Activated effector memory CD4-positive, alpha-beta T cell treated with anti-CD3 and anti-CD28 coated beads, Interleukin-2, amount 50 U/mL, for 16 hours (primary cell): ENCODE results near the gene DPM1.
A peak's percentile ranks its signal among the peaks of the same experiment; 100 is the strongest.

Source experiments
- DNase-seq: peaks from one replicate; pipeline ENCODE4 v3.0.0-alpha.2; 2020

DPM1 gene

GRCh38 chr20:50957798-50958614 lies at the start of gene DPM1:
Gene DPM1, minus strand, starts transcription at chr20:50958532. Its CDS starts 9 bp downstream, at chr20:50958523.
- DNase-seq = peak; percentile 96

- no peak for DNase-seq
Observed at GRCh38 chr20:51005214-51005613, 46.9 kb upstream of the DPM1 start.

DNA sequence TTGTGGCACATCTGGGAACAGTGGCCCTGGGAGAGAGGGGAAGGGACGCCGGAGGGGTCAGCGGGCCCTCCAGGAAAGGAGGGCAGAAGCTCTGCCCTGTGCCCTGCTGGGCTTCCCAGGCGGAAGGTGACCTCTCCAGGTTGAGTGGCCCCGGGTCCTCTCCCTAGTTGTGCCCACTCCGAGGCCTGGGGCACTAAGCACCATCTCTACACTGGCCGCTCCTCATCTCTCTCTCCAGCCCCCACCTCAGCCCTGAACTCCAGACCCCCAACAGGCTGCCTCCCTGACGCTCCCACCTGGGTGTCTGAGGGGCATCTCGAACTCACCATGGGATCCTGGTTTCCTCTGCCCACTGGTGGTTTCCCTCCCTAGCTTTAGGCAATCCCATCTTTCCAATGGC lies 46.4 kb upstream of the DPM1 start:
- no peak for DNase-seq

DNA sequence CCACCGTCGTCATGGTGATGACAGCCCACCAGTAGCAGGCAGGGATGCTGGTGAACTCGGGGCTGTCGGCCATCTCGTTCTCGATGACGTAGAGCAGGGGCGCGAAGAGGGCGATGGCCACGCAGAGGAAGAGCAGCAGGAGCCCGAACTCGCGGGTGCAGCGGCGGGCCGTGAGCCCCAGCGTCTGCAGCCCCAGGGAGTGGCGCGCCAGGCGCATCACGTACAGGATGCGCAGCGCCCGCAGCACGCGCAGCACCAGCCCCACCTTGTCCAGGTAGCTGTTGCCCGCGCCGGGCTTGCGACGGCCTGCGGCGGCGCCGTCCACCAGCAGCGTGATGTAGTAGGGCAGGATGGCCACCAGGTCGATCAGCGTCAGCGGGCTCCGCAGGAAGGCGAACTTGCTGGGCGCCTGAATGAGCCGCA lies 46.0 kb upstream of the DPM1 start:
- no peak for DNase-seq

DNA sequence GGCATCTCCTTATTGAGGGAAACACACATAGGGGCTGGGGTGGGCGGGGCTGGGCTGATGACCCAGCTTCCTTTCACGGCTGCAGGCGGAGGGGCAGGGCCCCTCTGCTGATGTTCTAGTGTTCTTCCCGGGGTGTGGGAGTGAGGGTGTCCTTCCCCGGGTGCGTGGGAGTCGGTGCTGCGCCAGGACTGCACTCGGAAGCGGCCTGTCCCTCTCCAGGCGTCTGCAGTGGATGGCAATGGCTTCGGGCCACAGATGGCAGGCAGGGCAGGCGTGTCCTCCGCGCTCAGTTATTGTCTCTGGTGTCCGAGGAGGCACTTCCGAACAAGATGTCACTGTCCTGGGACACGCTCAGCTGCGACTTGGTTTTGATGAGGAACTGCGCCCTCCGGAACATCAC lies 45.4 kb upstream of the DPM1 start:
- no peak for DNase-seq

- no peak for DNase-seq
Observed at GRCh38 chr20:51002633-51003032, 44.3 kb upstream of the DPM1 start.

DNA sequence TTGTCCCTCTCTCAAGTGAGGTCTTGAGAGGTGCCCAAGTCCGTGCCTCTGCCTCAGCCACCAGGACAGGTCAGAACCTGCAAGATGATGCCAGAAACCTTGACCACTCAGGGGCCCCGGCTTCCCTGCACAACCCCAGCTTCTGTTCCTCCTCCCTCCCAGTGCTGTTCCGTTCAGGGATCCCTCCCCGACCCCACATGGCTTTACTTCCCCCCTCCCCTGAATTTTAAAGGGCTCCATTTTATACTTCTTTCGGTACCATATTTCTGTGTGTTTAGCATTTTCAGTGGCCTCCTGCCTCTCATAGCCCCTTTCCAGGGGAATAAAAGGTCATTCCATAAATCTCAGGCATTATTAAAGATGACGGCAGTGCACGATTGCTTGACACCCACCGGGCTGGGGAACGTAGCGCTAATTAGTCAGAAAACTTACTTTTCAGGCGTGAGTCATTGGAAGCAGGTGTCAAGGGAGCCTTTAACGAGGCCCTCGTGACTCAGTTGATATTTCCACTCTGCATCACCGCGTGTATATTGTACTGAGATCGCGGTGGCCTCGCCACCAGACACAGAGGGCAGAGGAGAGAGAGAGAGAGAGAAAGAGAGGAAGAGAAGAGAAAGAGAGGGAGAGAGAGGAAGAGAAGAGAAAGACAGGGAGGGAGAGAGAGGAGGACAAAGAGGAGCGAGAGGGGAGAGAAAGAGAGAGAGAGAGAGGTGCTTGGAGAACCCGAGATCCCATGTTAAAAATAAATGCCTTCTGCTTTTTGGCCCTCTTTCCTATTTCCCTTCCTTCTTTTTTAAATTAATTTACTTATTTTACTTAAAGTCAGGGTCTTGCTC lies 43.3 kb upstream of the DPM1 start:
- DNase-seq = no peak

- no peak for DNase-seq
Observed at GRCh38 chr20:50999355-50999754, 41.0 kb upstream of the DPM1 start.

- DNase-seq = no peak
Observed at GRCh38 chr20:50996901-50997865, 38.9 kb upstream of the DPM1 start.

GRCh38 chr20:50995506-50995905 lies 37.2 kb upstream of the DPM1 start:
- DNase-seq = no peak

GRCh38 chr20:50993876-50994275 lies 35.5 kb upstream of the DPM1 start:
- no peak for DNase-seq

DNA sequence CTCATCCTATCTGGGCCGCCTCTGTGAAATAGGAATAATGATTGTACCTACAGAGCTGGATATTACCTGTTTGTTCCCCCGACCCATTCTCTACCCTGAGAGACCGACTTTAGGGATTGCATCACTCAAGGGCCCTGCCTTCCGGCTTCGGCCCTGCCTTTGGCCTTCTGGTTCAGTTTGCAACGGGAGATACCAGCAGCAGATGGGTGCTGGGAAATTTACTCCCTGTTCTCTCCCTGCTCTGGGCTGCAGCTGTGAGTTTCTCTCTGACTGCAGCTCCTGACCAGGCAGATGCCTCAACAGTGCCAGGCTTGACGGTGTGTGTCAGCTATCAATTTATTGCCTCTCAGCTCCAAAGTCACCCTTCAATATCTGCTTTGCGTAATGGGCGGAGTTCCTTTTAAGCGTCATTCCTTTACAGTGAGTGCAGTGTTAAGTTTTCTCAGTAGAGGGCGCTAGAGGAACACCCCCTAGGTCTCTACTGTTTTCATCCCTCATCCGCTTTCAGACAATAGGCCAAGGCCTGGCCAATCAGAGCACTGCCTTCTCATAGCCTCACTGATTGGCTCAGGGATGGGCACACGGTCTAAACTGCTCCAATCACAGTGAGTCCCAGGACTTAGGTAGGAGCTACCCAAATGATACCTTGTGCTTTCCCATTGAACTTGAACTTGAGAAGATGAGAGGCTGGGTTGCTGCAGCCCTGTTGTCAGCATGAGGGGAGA lies 34.6 kb upstream of the DPM1 start:
- DNase-seq = no peak

DNA sequence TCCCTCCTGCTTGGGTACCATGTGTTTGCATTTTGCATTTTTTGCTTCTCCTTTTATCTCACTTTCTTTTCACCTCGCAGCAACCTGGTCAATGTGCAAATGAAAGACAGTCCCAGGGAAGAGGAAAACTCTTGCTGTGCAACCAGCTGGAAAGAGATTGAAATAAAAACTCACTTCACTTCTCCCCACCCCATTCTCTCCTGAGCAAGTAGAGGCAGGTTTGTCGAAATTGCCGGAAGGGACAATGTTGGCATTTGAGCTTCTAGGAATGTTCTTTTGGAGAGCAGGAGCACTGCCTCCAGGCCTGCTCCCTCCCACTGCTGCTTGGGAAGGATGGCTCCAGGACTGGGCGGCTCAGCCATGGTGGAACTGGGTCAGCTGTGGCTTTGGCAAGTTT lies 34.0 kb upstream of the DPM1 start:
- no peak for DNase-seq

DNA sequence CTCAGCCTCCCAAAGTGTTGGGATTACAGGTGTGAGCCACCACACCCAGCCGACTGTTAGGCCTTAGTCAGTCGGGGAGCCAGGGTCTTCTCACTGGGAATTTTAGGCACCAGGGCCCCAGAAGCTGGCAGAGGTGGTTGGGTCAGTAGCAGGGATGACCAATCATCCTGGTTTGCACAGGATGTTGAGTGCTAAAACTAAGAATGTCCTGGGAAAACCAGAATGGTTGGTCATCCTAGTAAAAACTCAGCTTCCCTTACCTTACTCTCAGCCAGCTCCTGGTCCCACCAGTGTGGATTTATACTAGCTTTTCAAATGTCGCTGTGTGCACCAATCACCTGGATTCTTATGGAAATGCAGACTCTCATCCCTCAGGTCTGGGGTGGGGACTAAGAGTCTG lies 32.7 kb upstream of the DPM1 start:
- no peak for DNase-seq

GRCh38 chr20:50987493-50988210 lies 29.3 kb upstream of the DPM1 start:
- peak; percentile 76 for DNase-seq

- no peak for DNase-seq
Observed at GRCh38 chr20:50983321-50983720, 25.0 kb upstream of the DPM1 start.

GRCh38 chr20:50982363-50982762 lies 24.0 kb upstream of the DPM1 start:
- DNase-seq = no peak

GRCh38 chr20:50981714-50982048 lies 23.3 kb upstream of the DPM1 start:
- DNase-seq = no peak

- DNase-seq = peak; percentile 83
Observed at GRCh38 chr20:50980851-50981713, 22.8 kb upstream of the DPM1 start.

DNA sequence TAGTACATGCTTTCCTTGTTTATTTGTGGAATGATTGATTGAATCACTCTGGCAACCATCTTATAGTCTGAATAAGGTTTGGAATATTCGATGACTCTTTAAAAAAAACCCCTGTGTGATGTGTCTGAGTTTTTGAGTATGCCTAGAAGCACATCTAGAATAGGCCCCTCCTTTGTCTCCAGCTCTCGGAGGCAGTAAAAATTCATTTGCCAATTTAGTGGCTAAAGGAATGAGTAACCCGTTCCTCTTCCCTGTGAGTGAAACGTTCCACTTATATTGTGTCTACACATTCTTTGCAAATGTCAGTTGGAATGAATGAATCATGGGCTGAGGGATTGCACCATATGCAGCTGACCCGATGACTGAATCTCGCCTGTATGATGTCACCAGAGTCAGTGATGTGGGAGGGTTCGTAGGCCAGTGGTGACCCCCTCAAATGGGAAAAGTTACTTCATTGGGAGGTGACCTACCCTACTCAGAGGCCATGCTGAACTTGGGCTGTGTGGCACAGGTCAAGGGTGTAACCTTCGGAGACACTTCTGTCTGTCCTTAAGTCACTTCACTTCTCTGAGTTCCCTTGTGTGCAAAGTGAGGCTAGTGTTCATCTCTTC lies 21.8 kb upstream of the DPM1 start:
- peak; percentile 64 for DNase-seq
